ENCODE results near the gene PRKG1. TPM values are rescaled to one million over a fixed set of nuclear protein-coding genes. Genes with fewer than 3 reads are reported as not detected.

The PRKG1 gene
- total and polyA plus RNA-seq, 2 experiments from 2014 or later: 18.2 to 21.1 TPM

GRCh38 chr10:51544933-51545332 lies 470.6 kb downstream of the PRKG1 start:
- Histone ChIP-seq H3K36me3 (ENCODE audit: insufficient read depth) (no peaks in the 10 kb centered on the region), H3K4me3 (no peak overlapping the region), H3K79me2 (replicated peaks; ENCODE audit: insufficient read depth) (no peaks in the 10 kb centered on the region), H3K27ac (ENCODE audit: low read depth) (no peak overlapping the region), H3K4me2 (no peak overlapping the region), H4K20me1 (replicated peaks; ENCODE audit: insufficient read depth) (no peaks in the 10 kb centered on the region), H3K4me1 (ENCODE audit: insufficient read depth) (no peaks in the 10 kb centered on the region), H3K27me3 (ENCODE audit: insufficient read depth) (no peaks in the 10 kb centered on the region), H3K9me2 (ENCODE audit: insufficient read depth) (no peaks in the 10 kb centered on the region), H2AFZ (no peak overlapping the region), H3F3A (replicated peaks; ENCODE audit: low read depth) (no peaks in the 10 kb centered on the region)
- DNase-seq (ENCODE audit: low spot score) (no peak), ATAC-seq (no peak)
- H3K9me3 Mint-ChIP-seq: no peaks in the 10 kb centered on the region
- no peak overlapping the region for H3K4me3 Mint-ChIP-seq
- H3K27ac Mint-ChIP-seq: no peak overlapping the region
- no peaks in the 10 kb centered on the region for H3K36me3 Mint-ChIP-seq (ENCODE audit: low read depth)
- H3K27me3 Mint-ChIP-seq (ENCODE audit: insufficient read depth, low read depth, poor library complexity): no peaks in the 10 kb centered on the region
- H3K4me1 Mint-ChIP-seq: no peaks in the 10 kb centered on the region
- TF ChIP-seq EZH2 (IDR thresholded peaks at IDR 0.05; ENCODE audit: low read depth, unreplicated experiment): no peak
- TF ChIP-seq STAT1 (IDR thresholded peaks at IDR 0.05; ENCODE audit: unreplicated experiment): no peak
- no peak for TF ChIP-seq ZNF114 (CRISPR knock-in tag; IDR thresholded peaks at IDR 0.05)
- TF ChIP-seq ETS1 (IDR thresholded peaks at IDR 0.05): no peak
- no peak for TF ChIP-seq JUNB (IDR thresholded peaks at IDR 0.05; ENCODE audit: unreplicated experiment)
- no peak for TF ChIP-seq POLR2AphosphoS5 (IDR thresholded peaks at IDR 0.05; ENCODE audit: low read depth)
- no peak for TF ChIP-seq NANOG (IDR thresholded peaks at IDR 0.05; ENCODE audit: borderline replicate concordance)
- no peak for TF ChIP-seq REST (IDR thresholded peaks at IDR 0.05; ENCODE audit: unreplicated experiment)

GRCh38 chr10:51547941-51548340 lies 473.7 kb downstream of the PRKG1 start:
- Histone ChIP-seq H3F3A (replicated peaks; ENCODE audit: low read depth) (no peaks in the 10 kb centered on the region), H3K9me2 (ENCODE audit: insufficient read depth) (no peaks in the 10 kb centered on the region), H2AFZ (no peak overlapping the region), H3K4me1 (ENCODE audit: insufficient read depth) (no peaks in the 10 kb centered on the region), H3K4me3 (no peak overlapping the region), H3K27me3 (ENCODE audit: insufficient read depth) (no peaks in the 10 kb centered on the region), H3K36me3 (ENCODE audit: insufficient read depth) (no peaks in the 10 kb centered on the region), H3K79me2 (replicated peaks; ENCODE audit: insufficient read depth) (no peaks in the 10 kb centered on the region), H4K20me1 (replicated peaks; ENCODE audit: insufficient read depth) (no peaks in the 10 kb centered on the region), H3K4me2 (no peak overlapping the region), H3K27ac (ENCODE audit: low read depth) (no peak overlapping the region)
- Mint-ChIP-seq H3K9me3 (no peaks in the 10 kb centered on the region), H3K27me3 (ENCODE audit: insufficient read depth, low read depth, poor library complexity) (no peaks in the 10 kb centered on the region), H3K27ac (no peak overlapping the region), H3K4me3 (no peak overlapping the region), H3K4me1 (no peaks in the 10 kb centered on the region), H3K36me3 (ENCODE audit: low read depth) (no peaks in the 10 kb centered on the region)
- DNase-seq (ENCODE audit: low spot score): no peak
- ATAC-seq: no peak
- TF ChIP-seq ZNF331 (CRISPR knock-in tag; IDR thresholded peaks at IDR 0.05; ENCODE audit: low read depth): no peak
- no peak for TF ChIP-seq ZNF462 (CRISPR knock-in tag; IDR thresholded peaks at IDR 0.05)
- TF ChIP-seq STAT1 (IDR thresholded peaks at IDR 0.05; ENCODE audit: unreplicated experiment): no peak

All from GM23338 (cell line).